Measurements from ENCODE around the gene DYNC1H1.

Gene DYNC1H1

GRCh38 chr14:102095871-102096568 is 131.6 kb downstream of the DYNC1H1 start:
- no peak for DNase-seq

- DNase-seq, result no peak
These were observed 132.3 kb downstream of the DYNC1H1 start for GRCh38 chr14:102096569-102097188.

- no peak for DNase-seq
These were observed 133.2 kb downstream of the DYNC1H1 start for GRCh38 chr14:102097441-102098135.

- DNase-seq, result no peak
These were observed 138.8 kb downstream of the DYNC1H1 start for GRCh38 chr14:102103062-102103695.

- no peak for DNase-seq
These were observed 141.0 kb downstream of the DYNC1H1 start for GRCh38 chr14:102105369-102105768.
